HepG2 (cell line): ENCODE data around the gene USP36. TPM values are rescaled to one million over a fixed set of nuclear protein-coding genes. Genes with fewer than 3 reads are reported as not detected.
A peak's percentile ranks its signal among the peaks of the same experiment; 100 is the strongest.

Experiments used
- CHD2 ChIP-seq: IDR thresholded peaks from 2 replicates; pipeline ENCODE4 v1.6.1; 2011; ENCODE audit warnings: low read depth, low read length, improper control_type of control experiment
- DDIT3 ChIP-seq: sonication (generic); formaldehyde crosslinking; IDR thresholded peaks from 2 replicates; pipeline ENCODE4 v1.4.0; 2020; ENCODE audit warnings: mild to moderate bottlenecking, missing genetic modification reagents
- DMTF1 ChIP-seq: sonication (generic); formaldehyde crosslinking; IDR thresholded peaks from 2 replicates; pipeline ENCODE4 v1.4.0; 2020; ENCODE audit warnings: mild to moderate bottlenecking, missing genetic modification reagents
- FLYWCH1 ChIP-seq: sonication (generic); formaldehyde crosslinking; IDR thresholded peaks from 2 replicates; pipeline ENCODE4 v1.8.1; 2023; ENCODE audit warnings: mild to moderate bottlenecking, missing genetic modification reagents
- FOXK1 ChIP-seq: sonication (generic); formaldehyde crosslinking; IDR thresholded peaks from 2 replicates; pipeline ENCODE4 v1.4.0; 2020; ENCODE audit warnings: low read depth, missing genetic modification reagents, borderline replicate concordance
- GMEB1 ChIP-seq: sonication (generic); formaldehyde crosslinking; IDR thresholded peaks from 2 replicates; pipeline ENCODE4 v1.5.1; 2020; ENCODE audit warnings: missing genetic modification reagents, mild to moderate bottlenecking, borderline replicate concordance
- HDAC6 ChIP-seq: fragments of 200-600 bp; sonication (generic); IDR thresholded peaks from 2 replicates; pipeline ENCODE4 v1.7.0; 2017; ENCODE audit warnings: mild to moderate bottlenecking, antibody characterized with exemption, low read length, low read depth
- MLXIP ChIP-seq: sonication (generic); formaldehyde crosslinking; IDR thresholded peaks from 2 replicates; pipeline ENCODE4 v1.9.0; 2021; ENCODE audit warnings: missing genetic modification reagents, borderline replicate concordance
- SUZ12 ChIP-seq: fragments of 150-350 bp; IDR thresholded peaks from 2 replicates; pipeline ENCODE4 v1.6.1; 2014; ENCODE audit warnings: low read depth, low read length
- ZNF260 ChIP-seq: sonication (generic); formaldehyde crosslinking; IDR thresholded peaks from 2 replicates; pipeline ENCODE4 v1.4.0; 2020; ENCODE audit warnings: missing genetic modification reagents, low read depth, mild to moderate bottlenecking, borderline replicate concordance
- ZNF263 ChIP-seq: sonication (generic); formaldehyde crosslinking; IDR thresholded peaks from 2 replicates; pipeline ENCODE4 v1.4.0; 2020; ENCODE audit warnings: missing genetic modification reagents
- ZNF724P ChIP-seq: sonication (generic); formaldehyde crosslinking; IDR thresholded peaks from 2 replicates; pipeline ENCODE4 v1.8.0; 2022; ENCODE audit warnings: missing genetic modification reagents, borderline replicate concordance
- ZNF780A ChIP-seq: sonication (generic); formaldehyde crosslinking; IDR thresholded peaks from 2 replicates; pipeline ENCODE4 v1.8.0; 2022; ENCODE audit warnings: mild to moderate bottlenecking, missing genetic modification reagents, moderate library complexity
- ZSCAN30 ChIP-seq: sonication (generic); formaldehyde crosslinking; IDR thresholded peaks from 2 replicates; pipeline ENCODE4 v1.5.0; 2020; ENCODE audit warnings: mild to moderate bottlenecking, missing genetic modification reagents
- polyA plus RNA-seq, 8 experiments: library from polyadenylated mRNA; depleted of rRNA in 3 of 8; stranded (reverse) in 7 of 8; unstranded in 1 of 8; fragments of >200 nt; fragmentation: Illumina TruSeq in 4 of 8; extraction: Trizol in 4 of 8; gene quantifications; 2 replicates each; pipeline versions ENCODE4 v1.2.1 to v1.2.3, GENCODE V29; 2011 to 2016; ENCODE audit warnings: low read depth in 4 of 8, missing spikeins in 1 of 8, mixed read lengths in 1 of 8; ENCODE audit not compliant: insufficient read depth in 1 of 8
- total RNA-seq, 5 experiments: library from RNA; depleted of rRNA; stranded (reverse); fragments of >200 nt; fragmentation: Illumina TruSeq; extraction: Trizol; gene quantifications; 2 replicates each; pipeline ENCODE4 v1.2.3, GENCODE V29; 2016; ENCODE audit warnings: low read depth in 1 of 5
- TF ChIP-seq, protein P1 (sequence below): sonication (generic); formaldehyde crosslinking; IDR thresholded peaks from 2 replicates; pipeline ENCODE4 v1.4.0; 2020; ENCODE audit warnings: mild to moderate bottlenecking, missing genetic modification reagents

Gene USP36
- total and polyA plus RNA-seq, 2 of the 13 experiments (the other 11 are each of a cell fraction or from before 2014, with no cell fraction given), result 29.6 to 45.9 TPM

DNA sequence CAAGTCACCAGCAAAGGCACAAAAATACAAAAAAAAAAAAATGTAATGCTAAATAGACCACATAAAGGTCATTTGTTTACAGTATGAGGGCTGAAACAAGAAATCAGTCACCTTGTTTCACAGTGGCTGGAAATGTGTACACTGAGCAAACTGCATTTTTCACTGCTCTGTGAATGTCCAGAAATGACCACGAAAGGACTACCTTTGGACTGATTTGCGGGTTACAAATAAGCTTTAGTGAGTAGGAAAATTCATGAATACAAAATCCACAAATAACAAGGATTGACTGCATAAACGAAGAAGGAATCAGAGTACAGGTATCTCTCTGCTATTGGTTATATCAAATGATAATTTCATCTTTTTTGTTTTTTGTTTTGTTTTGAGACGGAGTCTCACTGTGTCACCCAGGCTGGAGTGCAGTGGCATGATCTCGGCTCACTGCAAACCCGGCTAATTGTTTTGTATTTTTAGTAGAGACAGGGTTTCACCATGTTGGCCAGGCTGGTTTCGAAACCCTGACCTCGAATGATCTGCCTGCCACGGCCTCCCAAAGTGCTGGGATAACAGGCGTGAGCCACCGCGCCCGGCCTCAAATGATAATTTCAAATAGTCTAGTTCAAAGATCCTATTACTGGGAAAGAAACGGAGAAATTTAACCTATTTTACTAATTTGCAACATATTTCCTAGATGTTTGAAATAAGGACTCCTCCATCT lies 89.0 kb downstream of the USP36 start (continued):
- TF ChIP-seq DDIT3 (CRISPR knock-in tag), result no peak
- TF ChIP-seq DMTF1, result no peak
- TF ChIP-seq MLXIP, result no peak
- 0 out of 2 replicates have a peak, but pooled peaks have one; percentile 25 for TF ChIP-seq ZNF263 (CRISPR knock-in tag)
- TF ChIP-seq, protein P1, sequence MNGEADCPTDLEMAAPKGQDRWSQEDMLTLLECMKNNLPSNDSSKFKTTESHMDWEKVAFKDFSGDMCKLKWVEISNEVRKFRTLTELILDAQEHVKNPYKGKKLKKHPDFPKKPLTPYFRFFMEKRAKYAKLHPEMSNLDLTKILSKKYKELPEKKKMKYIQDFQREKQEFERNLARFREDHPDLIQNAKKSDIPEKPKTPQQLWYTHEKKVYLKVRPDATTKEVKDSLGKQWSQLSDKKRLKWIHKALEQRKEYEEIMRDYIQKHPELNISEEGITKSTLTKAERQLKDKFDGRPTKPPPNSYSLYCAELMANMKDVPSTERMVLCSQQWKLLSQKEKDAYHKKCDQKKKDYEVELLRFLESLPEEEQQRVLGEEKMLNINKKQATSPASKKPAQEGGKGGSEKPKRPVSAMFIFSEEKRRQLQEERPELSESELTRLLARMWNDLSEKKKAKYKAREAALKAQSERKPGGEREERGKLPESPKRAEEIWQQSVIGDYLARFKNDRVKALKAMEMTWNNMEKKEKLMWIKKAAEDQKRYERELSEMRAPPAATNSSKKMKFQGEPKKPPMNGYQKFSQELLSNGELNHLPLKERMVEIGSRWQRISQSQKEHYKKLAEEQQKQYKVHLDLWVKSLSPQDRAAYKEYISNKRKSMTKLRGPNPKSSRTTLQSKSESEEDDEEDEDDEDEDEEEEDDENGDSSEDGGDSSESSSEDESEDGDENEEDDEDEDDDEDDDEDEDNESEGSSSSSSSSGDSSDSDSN (CRISPR knock-in tag), result no peak
- 0 out of 2 replicates have a peak, but pooled peaks have one; percentile 36 for TF ChIP-seq FOXK1 (CRISPR knock-in tag)
- TF ChIP-seq ZNF260, result no peak
- TF ChIP-seq ZNF780A, result no peak
- no peak for TF ChIP-seq FLYWCH1 (CRISPR knock-in tag)
- no peak for TF ChIP-seq ZSCAN30
- no peak for TF ChIP-seq GMEB1 (CRISPR knock-in tag)
- no peak for TF ChIP-seq SUZ12
- no peak for TF ChIP-seq ZNF724P (CRISPR knock-in tag)
- no peak for TF ChIP-seq HDAC6
- no peak for TF ChIP-seq CHD2
